T-helper 2 cell (primary cell): Measurements from ENCODE around the gene GSPT1.

Source experiments
- DNase-seq, 5 experiments: peaks; one replicate each; pipeline versions ENCODE4 v3.0.0 to v3.0.0-alpha.2; 2012 to 2022

GSPT1 gene

DNA sequence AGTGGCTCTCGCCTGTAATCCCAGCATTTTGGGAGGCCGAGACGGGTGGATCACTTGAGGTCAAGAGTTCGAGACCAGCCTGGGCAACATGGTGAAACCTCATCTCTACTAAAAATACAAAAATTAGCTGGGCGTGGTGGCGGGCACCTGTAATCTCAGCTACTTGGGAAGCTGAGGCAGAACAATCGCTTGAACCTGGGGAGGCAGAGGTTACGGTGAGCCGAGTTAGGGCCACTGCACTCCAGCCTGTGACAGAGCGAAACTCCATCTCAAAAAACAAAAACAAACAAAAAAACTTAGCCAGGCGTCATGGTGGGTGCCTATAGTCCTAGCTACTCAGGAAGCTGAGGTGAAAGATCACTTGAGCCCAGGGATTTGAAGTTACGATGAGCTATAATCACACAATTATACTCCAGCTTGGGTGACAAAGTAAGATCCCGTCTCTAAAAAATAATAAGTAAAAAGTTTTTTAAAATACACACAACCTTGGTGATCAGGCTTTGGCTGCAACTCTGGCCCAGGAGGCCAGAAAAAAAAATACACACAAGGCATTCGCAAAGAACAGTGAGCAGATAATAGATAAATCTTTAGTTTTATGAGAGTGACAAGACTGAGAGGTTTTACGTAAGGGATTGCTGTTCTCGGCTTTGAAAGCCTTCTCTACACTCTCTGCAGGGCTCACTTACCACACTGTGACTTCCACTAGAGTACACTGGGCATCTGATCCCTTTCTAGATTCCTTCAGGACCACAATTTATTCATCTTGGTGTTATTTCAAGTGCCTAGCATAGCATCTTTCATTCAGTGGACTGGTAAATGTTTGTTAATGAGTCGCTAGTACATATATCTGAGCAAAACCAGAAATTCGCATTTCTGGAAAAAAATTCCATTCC, 5.9 kb downstream of the GSPT1 start:
- DNase-seq, result no peak

DNA sequence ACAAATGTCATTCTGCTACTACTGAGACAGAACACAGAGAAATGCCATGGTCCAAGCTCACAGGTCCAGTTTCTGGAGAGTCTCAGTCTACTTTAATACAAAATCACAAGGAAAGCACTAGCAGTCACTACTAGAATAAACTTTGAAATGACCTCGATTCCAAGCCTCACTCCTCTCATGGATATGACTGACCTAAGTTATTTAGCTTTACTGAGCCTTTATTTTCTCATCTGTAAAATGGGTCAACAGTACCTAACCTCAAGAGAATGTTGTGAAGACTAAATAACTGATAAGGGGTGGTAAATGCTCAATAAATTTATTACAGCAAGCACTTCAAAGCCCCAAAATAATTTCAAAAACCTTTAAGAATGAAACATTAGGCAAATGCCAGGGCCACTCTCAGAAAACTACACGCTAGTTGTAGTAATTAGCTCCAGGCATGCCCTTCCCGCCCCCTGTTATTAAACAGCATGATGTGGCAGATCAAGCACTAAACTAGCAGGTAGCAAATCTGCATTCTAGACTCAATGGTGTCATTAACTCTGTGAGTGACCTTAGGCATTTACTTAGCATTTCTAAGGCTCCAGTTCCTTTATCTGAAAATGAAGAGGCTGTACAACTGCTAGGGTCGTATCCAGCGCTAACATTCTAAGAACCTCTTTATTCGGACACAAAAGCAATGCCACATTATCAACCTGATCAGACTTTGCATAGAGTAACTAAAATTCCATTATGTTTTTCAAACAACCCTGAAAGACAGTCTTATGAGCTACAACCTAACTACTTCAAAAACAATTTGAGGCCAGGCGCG, 8.4 kb downstream of the GSPT1 start:
- no peak for DNase-seq

DNA sequence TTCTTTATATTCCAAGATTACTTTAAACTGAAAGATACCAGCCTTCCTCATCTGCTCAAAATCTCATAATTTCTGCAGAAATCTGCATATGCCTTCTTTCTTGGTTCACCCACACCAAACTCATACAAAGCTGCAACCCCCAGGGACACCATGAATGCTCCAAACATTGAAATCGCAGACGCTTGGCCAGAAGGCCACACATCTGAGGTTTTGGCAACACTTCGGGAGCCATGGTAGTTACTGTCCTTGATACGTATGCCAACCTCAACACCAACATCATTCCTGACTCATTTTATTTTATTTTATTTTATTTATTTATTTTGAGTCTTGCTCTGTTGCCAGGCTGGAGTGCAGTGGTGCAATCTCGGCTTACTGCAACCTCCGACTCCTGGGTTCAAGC, 11.8 kb downstream of the GSPT1 start:
- DNase-seq, result no peak

DNA sequence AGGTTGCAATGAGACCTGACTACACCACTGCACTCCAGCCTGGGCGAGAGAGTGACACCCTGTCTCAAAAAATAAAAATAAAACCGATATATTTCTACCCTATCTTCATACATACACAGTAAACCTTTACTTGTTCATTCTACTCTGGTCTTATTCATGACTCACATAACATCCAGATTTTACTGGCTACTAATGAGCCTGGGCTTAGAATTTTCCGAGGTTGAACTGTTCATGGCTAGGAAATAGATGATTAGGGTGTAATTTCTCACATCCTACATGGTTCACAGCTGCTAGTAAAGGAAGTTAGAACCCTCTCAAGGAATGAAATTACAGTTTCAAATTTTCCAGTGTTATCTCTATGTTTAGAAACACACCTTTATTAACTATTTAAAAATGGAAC, 14.7 kb downstream of the GSPT1 start:
- DNase-seq, result no peak

DNA sequence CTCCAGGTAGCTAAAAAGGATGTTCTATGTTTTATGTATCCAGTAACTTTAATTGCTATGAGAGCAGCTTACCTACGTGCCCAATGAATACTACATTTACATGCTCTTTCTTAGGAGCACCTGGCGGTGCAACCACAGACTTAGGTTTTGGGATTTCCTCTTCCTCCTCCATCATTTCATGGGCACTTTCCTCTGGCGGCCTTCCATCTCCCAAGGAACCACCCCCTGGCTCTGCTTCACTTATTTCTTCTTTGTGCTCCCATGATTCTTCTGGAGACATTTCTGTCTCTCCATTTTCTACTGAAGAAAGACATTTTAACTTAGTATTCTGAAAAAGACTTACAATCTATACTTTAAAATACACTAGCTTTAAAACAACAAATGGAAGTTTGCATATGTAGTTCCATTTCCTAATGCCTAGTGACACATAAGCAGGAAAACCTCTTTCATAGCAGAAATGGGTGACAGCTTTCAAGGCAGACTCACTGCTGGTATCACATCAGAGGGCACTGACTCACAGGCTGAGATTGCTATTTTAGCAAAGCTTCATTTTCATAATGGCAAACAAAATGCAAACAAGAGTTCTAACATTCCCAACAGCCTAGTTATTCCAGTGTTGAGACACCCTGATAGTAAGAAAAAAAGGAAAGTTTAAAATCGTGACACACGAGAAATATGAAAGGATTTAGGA, 19.1 kb downstream of the GSPT1 start:
- no peak for DNase-seq

DNA sequence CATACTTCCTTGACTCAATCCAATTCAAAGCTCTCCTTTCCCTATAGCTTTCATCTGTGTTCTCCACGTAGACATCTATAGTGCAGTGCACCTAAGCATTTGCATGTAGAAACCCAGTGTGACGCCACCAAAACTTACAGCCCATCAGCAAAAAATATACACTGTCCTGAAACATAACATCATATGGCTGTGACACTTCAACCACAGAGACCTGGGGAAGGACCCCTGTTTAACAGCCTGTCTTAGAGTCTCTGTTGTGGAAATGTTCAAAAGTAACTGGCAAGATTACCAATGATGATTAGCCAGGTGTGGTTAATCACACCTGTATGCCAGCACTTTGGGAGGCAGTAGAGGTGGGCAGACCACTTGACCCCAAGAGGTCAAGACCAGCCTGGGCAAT, 22.2 kb downstream of the GSPT1 start:
- no peak for DNase-seq

DNA sequence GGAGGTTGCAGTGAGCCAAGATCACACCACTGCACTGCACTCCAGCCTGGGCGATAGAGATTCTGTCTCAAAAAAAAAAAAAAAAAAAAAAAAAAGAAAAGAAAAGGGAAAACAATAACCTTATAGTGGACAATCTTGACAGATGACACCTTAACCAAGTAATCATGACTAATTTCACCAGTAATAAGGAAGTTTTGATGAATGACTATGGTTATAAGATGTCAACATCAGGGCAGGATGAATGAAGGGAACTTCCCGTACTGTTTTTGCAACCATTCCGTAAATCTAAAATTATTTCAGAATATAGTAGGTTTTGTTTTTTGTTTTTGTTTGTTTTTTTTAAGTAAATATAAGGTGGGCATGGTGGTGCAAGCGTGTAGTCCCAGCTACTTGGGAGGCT, 23.0 kb downstream of the GSPT1 start:
- DNase-seq, result no peak

DNA sequence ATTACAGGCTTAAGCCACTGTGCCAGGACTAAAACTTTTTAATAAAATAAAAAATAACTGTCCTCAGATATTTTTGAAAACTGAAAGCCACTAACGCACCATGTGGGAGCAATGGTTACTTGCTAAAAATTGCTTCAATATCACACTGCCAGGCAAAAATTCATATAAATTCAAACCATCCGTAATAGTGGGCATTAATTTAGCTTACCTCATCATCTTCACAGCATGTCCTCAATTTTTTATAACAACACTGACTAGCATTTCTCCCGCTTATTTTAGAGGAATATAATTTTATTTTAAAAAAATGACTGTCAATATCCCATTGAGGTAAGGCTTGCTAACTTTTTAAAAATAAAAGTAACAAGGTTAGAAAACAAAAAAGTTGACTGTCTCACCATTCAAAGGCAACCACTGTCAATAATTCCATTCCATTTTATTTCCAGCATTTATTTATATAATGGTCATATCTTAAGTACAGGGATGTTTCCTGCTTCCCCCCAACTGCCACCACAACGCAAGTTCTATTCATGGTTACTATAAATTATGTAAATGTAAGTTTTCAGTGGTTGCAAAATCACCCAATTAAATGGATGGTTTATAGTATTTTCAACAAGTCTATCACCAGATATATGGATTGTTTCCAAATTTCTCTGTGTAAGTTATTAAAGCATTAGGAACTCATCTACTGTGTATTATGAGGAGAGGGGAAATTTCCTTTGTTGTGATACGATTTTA, 25.4 kb downstream of the GSPT1 start:
- DNase-seq, result no peak

DNA sequence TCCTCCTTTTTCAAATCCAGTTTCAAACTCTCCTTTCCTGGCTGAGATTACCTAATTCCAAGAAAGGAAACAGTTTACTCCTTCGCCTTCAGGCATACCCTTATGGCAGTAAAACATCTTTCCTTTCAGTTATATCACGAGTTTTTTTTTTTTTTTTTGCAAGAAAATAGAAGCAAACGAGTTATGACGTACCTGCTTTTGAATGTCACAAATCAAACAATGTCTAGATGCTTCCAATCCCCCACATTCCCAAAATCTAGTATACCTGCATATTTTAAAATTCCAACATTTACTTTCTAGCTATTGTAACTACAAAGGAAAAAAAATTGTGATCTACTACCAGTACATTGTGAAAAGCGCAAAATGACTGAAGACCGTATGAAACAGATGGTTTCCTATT, 28.9 kb downstream of the GSPT1 start:
- DNase-seq, result no peak

DNA sequence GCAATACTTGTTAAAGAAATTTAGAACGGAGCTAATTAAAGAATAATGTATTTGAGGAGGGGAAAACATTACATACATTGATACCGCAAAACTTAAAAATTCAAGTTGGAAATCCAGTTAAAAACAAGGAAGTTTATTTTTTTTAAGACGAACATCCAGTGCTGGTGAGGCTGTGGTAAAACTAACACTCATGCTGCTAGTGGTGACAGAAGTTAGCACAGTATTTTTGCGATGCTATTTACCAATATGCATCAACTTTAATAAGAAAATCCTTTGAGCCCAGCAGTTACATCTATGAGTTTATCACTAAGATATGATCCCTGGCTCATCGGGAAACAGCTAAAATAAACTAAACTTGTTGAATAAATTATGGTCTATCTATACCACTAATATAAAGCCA, 31.7 kb downstream of the GSPT1 start:
- no peak for DNase-seq

DNA sequence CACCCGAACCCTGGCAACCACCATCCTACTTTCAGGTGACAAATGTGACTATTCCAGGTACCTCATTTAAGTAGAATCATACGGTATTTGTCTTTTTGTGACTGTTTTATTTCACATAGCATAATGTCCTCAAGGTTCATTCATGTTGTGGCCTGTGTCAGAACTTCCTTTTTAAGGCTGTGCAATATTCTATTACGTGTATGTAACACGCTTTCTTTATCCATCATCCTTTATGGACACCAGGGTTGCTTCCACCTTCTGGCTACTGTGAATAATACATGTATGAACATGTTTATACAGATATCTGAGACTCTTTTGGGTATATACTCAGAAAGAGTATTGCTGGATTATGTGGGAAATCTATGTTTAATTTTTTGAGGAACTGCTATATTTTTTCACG, 35.7 kb downstream of the GSPT1 start:
- DNase-seq, result peak in 1 of 5 experiments; percentile 9

DNA sequence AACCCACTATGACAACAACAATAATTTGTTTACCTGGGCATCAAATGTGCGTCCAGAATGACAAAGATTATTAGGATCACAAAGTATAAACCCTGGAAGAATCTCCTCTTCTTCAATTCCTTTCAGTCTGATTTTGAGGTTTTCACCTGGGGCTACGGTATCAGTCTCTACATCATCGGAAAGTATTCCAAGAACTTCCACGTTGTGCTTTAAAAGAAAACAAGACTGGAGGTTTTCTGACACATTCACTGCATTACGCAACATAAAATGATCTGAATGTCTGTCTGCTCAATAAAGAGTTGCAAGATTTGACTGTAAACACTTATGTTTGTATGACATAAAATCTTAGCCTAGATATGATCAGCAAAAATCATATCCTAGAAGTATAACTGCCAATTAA, 38.4 kb downstream of the GSPT1 start:
- DNase-seq, result no peak

DNA sequence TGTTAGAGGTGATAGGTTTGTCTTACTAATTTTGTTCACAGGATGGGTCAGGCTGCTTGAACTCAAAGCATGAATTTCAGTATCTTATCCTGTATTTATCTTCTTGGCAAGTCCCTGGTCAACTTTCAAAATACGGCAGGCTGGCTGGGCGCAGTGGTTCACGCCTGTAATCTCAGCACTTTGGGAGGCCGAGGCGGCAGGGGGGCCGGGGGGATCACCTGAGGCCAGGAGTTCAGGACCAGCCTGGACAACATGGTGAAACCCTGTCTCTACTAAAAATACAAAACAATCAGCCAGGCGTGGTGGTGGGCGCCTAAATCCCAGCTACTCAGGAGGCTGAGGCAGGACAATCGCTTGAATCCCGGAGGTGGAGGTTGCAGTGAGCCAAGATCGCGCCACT, 39.5 kb downstream of the GSPT1 start:
- no peak for DNase-seq

DNA sequence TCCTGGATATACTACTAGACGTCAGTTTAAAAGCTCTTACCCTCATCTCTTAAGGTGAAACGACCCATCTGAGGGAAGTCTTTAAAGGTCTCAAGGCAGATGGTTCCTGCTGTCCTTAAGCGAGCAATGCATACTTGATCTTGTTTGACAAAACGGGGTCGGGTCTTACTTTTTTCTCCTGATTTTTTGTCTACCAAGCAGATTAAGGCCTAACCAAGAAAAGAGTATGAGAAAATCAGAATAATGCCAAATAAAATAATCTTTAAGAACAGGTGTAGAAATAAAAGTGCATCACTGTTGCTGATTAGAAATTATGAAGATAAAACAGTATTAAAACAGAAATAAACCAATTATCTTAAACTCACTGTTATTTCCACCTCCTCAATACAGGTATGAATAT, 40.0 kb downstream of the GSPT1 start:
- DNase-seq, result no peak

DNA sequence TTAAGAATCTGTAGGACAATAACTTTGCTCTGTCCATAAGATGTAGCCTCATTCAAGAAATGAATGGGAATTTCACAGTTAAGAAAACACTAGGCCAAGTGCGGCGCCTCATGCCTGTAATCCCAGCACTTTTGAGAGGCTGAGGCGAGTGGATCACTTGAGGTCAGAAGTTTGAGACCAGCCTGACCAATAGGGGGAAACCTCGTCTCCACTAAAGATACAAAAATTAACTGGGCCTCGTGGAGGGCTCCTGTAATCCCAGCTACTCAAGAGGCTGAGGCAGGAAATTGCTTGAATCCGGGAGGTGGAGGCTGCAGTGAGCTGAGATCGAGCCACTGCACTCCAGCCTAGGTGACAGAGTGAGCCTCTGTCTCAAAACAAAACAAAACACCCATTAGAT, 44.6 kb downstream of the GSPT1 start:
- no peak for DNase-seq

DNA sequence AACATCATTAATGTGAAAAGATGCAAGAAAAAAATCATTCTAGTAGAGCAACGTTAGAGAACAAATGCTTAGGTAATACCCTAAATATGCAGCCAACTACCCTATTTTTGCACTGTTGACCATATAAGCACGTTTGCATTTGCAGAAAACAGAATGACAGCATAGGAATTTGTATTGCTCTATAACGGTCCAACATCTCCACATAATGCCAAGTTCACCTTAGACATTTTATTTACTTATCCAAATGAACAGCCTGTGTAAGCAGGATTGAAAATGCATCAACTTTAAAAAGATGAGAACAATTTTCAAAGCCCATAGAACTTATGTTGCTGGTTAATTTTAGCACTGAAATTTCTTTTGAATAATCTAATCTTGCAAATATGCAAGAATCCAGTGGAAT, 45.4 kb downstream of the GSPT1 start:
- no peak for DNase-seq

DNA sequence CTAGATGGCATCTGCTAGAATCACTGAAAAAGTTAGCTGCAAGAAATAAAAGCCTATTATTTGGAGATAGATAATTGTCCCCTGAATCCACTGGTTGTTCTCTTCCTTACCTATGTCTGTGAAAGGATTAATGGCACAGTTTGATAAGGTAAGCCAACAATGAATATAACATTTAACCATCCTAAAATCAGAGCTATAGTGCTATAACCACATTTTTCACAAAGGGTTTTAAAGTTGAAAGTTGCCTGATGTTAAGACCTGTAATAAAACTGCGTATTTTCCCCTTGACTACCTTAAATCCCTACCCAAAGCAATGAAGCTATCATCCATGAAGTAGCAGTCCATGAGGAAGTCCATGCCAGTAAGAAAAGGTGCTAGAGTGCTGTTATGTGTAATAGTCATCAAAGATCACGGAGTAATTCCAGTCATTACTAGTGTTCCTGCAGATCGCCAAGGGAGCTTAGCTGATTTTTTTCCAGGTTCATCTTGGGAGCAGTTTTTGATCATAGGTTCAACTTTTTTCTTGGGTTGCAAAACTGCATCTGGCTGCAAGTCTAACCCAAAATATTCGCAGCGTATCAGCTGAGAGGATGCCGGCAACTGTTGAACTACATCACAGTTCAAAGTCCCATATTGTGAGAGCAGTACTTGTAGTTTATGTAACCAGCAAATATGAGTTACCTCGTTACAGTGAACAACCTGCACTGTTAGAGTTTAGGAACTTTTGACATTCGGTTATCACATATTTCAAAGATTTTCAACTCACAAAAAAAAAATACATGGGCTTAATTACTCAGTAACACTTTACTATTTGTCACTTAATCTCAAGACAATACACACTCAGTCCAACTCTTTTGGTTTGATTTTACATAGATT, 46.2 kb downstream of the GSPT1 start:
- no peak for DNase-seq

DNA sequence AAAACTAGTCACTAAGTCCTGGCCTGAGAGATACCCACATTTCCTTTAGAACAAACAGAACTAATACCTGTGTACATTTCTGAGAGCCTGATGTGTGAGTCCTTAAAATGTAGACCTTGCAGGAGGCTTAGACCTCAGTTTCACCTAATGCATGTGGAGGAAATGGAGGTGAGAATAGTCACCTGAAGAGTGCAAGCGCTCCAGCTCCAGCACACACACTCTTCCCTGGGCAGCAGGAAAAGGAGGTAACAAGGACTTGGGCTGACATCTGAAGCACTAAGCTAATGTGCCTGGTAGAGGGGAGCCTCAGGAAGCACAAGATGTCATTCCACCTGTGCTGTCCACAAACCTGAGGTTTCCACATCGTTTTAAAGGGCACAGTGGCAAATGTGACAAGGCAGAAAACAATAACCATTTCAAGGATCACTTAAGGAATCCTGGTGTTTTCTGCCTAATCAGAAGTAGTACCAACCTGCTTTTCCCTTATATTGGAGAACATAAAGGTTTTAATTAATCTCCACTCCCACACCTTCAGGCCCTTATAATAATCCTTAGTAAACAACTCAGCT, 47.3 kb downstream of the GSPT1 start:
- DNase-seq, result no peak

DNA sequence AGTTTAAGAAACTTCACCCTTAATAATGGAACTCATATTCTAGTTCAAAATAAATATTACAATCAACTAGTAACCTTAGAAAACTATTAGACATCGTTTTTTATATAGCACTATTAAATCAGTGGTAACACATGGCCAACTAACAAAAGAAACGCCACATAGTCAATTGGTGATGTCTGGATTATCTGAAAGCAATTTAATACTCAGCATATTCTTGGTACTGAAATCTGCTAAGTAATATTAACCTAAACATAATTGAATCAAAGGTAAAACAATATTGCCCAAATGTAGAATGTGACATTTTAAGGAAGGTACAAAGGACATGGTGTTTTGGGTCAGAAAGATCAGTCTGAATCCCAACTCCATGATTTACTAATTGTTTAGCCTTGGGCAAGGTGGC, 53.3 kb downstream of the GSPT1 start:
- no peak for DNase-seq

DNA sequence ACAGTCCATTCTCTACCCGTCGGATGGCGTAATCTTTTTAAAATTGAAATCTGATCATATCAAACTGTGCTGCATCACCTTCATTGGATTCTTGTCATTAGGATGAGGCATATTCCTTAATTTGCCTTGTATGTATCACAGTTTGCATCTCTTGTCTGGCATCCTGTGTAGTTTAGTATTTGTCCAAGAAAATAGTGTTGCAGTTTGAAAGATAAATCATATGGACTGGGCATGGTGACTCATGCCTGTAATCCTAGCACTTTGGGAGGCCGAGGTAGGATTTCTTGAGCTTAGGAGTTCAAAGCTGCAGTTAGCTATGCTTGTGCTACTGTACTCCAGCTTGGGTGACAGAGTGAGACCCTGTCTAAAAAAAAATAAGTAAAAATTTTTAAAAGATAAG, 58.6 kb downstream of the GSPT1 start:
- DNase-seq, result no peak

DNA sequence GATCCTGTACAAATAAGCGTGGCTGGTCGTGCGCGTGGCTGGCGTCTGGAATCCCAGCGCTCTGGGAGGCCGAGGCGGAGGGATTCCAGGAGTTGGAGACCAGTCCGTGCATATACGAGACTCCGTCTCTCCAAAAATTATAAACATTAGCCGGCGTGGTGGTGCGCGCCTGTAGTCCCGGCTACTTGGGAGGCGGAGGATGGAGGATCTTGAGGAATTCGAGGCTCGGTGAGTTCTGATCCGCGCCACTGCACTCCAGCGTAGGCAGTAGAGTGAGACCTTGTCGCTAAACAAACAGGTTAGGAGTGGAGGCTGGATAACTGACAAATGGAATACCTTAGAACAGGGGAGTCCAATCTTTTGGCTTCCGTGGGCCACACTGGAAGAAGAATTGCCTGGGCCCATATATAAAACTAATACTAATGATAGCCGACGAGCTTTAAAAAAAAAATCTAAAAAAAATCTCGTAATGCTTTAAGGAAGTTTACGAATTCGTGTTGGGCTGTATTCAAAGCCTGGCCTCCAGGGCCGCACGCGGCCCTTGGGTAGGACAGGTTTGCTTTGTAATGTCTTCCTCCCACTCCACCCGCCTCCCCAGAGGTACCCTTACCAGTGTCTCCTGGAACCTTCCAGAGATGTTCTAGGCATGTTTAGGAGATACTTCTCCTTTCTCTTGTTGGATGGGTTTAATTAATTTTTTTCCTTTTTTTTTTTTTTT, 63.5 kb downstream of the GSPT1 start:
- peak in 1 of 5 experiments; percentile 1 for DNase-seq
